ENCODE measurements around the gene SMURF2.

SMURF2 gene

GRCh38 chr17:64653325-64653984 is 8.7 kb downstream of the SMURF2 start:
- no peak for DNase-seq (ENCODE audit: low spot score)
- Histone ChIP-seq H3K4me3 (no peak overlapping the region), H3K27ac (no peak overlapping the region)
- TF ChIP-seq CTCF (IDR thresholded peaks at IDR 0.05): no peak

GRCh38 chr17:64651889-64652288 is 10.2 kb downstream of the SMURF2 start:
- H3K27ac ChIP-seq: no peak overlapping the region
- DNase-seq (ENCODE audit: low spot score): no peak
- H3K4me3 ChIP-seq: no peak overlapping the region
- no peak for TF ChIP-seq CTCF (IDR thresholded peaks at IDR 0.05)

- Histone ChIP-seq H3K4me3 (no peak overlapping the region), H3K27ac (no peak overlapping the region)
- DNase-seq (ENCODE audit: low spot score): no peak
- no peak for TF ChIP-seq CTCF (IDR thresholded peaks at IDR 0.05)
Observed at GRCh38 chr17:64648234-64648633, 13.9 kb downstream of the SMURF2 start.

GRCh38 chr17:64647817-64648216 is 14.3 kb downstream of the SMURF2 start:
- no peak for TF ChIP-seq CTCF (IDR thresholded peaks at IDR 0.05)
- Histone ChIP-seq H3K27ac (no peak overlapping the region), H3K4me3 (no peak overlapping the region)
- no peak for DNase-seq (ENCODE audit: low spot score)

GRCh38 chr17:64639516-64639915 is 22.6 kb downstream of the SMURF2 start:
- DNase-seq (ENCODE audit: low spot score): no peak
- Histone ChIP-seq H3K4me3 (no peak overlapping the region), H3K27ac (no peak overlapping the region)
- TF ChIP-seq CTCF (IDR thresholded peaks at IDR 0.05): no peak

- no peak for TF ChIP-seq CTCF (IDR thresholded peaks at IDR 0.05)
- no peak for DNase-seq (ENCODE audit: low spot score)
- Histone ChIP-seq H3K4me3 (no peak overlapping the region), H3K27ac (no peak overlapping the region)
Observed at GRCh38 chr17:64638552-64639203, 23.4 kb downstream of the SMURF2 start.

Measured in coronary artery (tissue), 2 donors.